ENCODE data around the gene FBXL17. TPM values are rescaled to one million over a fixed set of nuclear protein-coding genes. Genes with fewer than 3 reads are reported as not detected.

FBXL17 gene
- polyA plus RNA-seq, 1 of the 3 experiments (the other 2 are of a cell fraction), result 4.4 TPM

GRCh38 chr5:107817436-107817835 lies 564.5 kb downstream of the FBXL17 start:
- Histone ChIP-seq H3K4me2 (no peak overlapping the region), H3K79me2 (ENCODE audit: insufficient read depth) (no peaks in the 10 kb centered on the region), H3K4me1 (ENCODE audit: control insufficient read depth in 1 of 2, insufficient read depth in 2 of 2, low read depth in 1 of 2, low read length in 1 of 2) (no peaks in the 10 kb centered on the region), H3K9me3 (no peaks in the 10 kb centered on the region), H3K27ac (ENCODE audit: low read depth in 2 of 2, low read length in 1 of 2) (no peak overlapping the region), H2AFZ (ENCODE audit: low read depth) (no peak overlapping the region), H3K36me3 (replicated peaks in 1 of 2; ENCODE audit: control insufficient read depth in 1 of 2, insufficient read depth in 2 of 2, low read length in 1 of 2) (no peaks in the 10 kb centered on the region), H3K27me3 (ENCODE audit: insufficient read depth) (no peaks in the 10 kb centered on the region), H3K9ac (no peak overlapping the region), H3K9me2 (no peaks in the 10 kb centered on the region), H4K20me1 (ENCODE audit: insufficient read depth) (no peaks in the 10 kb centered on the region), H3F3A (replicated peaks; ENCODE audit: insufficient read depth) (no peaks in the 10 kb centered on the region), H3K4me3 (ENCODE audit: low read depth in 2 of 2, low read length in 1 of 2) (no peak overlapping the region)
- DNase-seq, result no peak
- 71% methylated on average over 3 of the region's 3 CpGs for WGBS (ENCODE audit: low lambda C conversion rate)
- no peak for TF ChIP-seq CTCF (IDR thresholded peaks at IDR 0.05)
- no peak for TF ChIP-seq CHD2 (IDR thresholded peaks at IDR 0.05; ENCODE audit: low read length, partially characterized antibody)
- TF ChIP-seq MEF2A (IDR thresholded peaks at IDR 0.05; ENCODE audit: borderline replicate concordance, low read depth), result no peak
- TF ChIP-seq JUND (IDR thresholded peaks at IDR 0.05), result no peak
- TF ChIP-seq PBX3 (IDR thresholded peaks at IDR 0.05), result no peak
- no peak for TF ChIP-seq ZBTB33 (IDR thresholded peaks at IDR 0.05; ENCODE audit: borderline replicate concordance, low read depth)
- no peak for TF ChIP-seq SIN3A (IDR thresholded peaks at IDR 0.05; ENCODE audit: borderline replicate concordance, low read depth, low read length)
- no peak for TF ChIP-seq REST (IDR thresholded peaks at IDR 0.05; ENCODE audit: low read depth, low read length)
- TF ChIP-seq FOXM1 (IDR thresholded peaks at IDR 0.05; ENCODE audit: low read depth), result no peak
- TF ChIP-seq RAD21 (IDR thresholded peaks at IDR 0.05; ENCODE audit: low read length), result no peak
- no peak for TF ChIP-seq GATA2 (CRISPR knock-in tag; IDR thresholded peaks at IDR 0.05)
- no peak for TF ChIP-seq TAF1 (IDR thresholded peaks at IDR 0.05; ENCODE audit: borderline replicate concordance, low read depth, low read length)
- no peak for TF ChIP-seq EP300 (IDR thresholded peaks at IDR 0.05; ENCODE audit: borderline replicate concordance in 1 of 2, low read depth in 1 of 2, low read length in 1 of 2)
- CTCF ChIA-PET, result no interaction called here
- POLR2A ChIA-PET, result no interaction called here

Measured in SK-N-SH (cell line).